ENCODE data around the gene SULT2B1.

The SULT2B1 gene

GRCh38 chr19:48615231-48616040 is 63.5 kb downstream of the SULT2B1 start:
- POLR2A ChIA-PET (ENCODE audit: low non-redundant PET), result interaction anchor here (1.0 to 1.2 kb wide), 2 partner anchors 17 to 128 kb away, joined by 3 to 4 read pairs; no protein-coding TSS in a partner anchor
- peak overlapping the region; percentile 92 for H3K27ac ChIP-seq

DNA sequence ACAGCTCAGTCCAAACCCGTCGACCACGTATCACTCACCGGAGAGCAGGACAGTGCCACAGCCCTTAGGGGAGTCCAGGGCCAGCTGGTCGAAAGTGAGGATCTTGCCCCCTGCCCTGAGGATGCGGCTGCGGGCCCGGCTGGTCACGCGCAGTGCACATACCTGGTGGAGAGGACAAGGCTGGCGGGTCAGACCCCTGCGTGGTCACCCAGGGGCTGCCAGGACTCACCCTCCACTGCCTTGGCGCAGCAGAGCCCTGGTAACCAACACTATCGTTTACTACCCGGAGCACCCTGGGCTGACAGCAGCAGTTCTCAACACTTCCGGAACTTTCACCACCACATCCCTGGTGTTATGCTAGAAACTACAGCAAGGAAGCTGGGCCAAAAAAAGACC is 64.1 kb downstream of the SULT2B1 start:
- TF ChIP-seq CTCF (conservative IDR thresholded peaks at IDR 0.05; ENCODE audit: low read depth), result no peak
- no peak for DNase-seq (ENCODE audit: low spot score)
- ChIA-PET POLR2A (ENCODE audit: low non-redundant PET) (interaction anchor here (1.2 kb wide), 1 partner anchor 129 kb away, joined by 3 read pairs; no protein-coding TSS in a partner anchor), CTCF (interaction anchor here (0.6 to 1.5 kb wide), 4 partner anchors 12 to 129 kb away, joined by 3 to 5 read pairs (median 4); no protein-coding TSS in a partner anchor)
- H3K27ac ChIP-seq, result peak overlapping the region; percentile 92

More at GRCh38 chr19:48615231-48616040, 63.5 kb downstream of the SULT2B1 start:
- DNase-seq (ENCODE audit: low spot score), result no peak
- no peak for TF ChIP-seq CTCF (conservative IDR thresholded peaks at IDR 0.05; ENCODE audit: low read depth)
- CTCF ChIA-PET, result interaction anchor here (0.6 to 1.5 kb wide), 5 partner anchors 12 to 468 kb away, joined by 3 to 5 read pairs (median 3); partner anchors contain the start of gene KDELR1

- no peak for DNase-seq (ENCODE audit: low spot score)
- ChIA-PET POLR2A (ENCODE audit: low non-redundant PET) (no interaction called here), CTCF (interaction anchor here (0.7 to 1.5 kb wide), 4 partner anchors 11 to 240 kb away, joined by 3 to 6 read pairs (median 4); no protein-coding TSS in a partner anchor)
- no peak for TF ChIP-seq CTCF (conservative IDR thresholded peaks at IDR 0.05; ENCODE audit: low read depth)
- H3K27ac ChIP-seq, result peak overlapping the region; percentile 92
Observed at GRCh38 chr19:48616491-48617056, 64.6 kb downstream of the SULT2B1 start.

DNA sequence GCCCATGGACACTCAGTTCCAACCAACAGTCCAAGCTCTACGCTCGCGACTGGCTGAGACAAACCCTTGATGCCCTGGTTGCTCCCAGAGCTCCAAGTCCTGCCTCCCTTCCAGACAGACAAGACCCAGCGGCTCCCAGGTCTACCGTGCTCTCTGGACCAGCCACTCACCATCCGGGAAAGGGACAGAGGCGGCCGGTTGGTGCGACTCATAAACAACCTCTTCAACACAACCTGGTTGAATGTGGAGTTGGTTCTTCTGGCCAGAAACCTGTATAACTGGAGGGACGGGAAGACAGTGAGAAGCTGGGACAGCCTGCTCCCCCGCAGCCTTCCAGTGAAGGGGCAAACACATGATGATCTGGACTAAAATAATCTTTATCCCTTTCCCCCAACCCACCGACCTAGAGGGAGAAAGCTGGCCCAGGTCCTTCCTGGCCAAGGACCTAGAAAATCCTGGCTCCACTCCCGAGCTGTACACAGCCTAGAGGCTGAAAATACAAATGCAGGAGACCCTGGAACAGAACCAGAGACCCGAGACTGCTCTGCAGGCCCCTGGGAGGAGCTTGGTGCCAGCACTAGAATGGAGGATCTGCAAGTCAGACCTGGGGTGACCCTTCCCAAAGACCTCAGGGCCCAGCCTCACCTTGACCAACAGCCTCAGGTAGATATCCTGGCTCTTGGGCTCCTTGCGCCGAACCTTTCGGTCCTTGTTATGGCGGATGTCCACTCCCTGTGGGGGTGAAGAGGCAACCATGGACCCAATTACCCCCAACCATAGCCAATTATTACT is 65.4 kb downstream of the SULT2B1 start:
- H3K27ac ChIP-seq, result peak overlapping the region; percentile 92
- ChIA-PET CTCF (interaction anchor here (0.7 kb wide), 1 partner anchor 240 kb away, joined by 6 read pairs; no protein-coding TSS in a partner anchor), POLR2A (ENCODE audit: low non-redundant PET) (no interaction called here)
- TF ChIP-seq CTCF (conservative IDR thresholded peaks at IDR 0.05; ENCODE audit: low read depth), result no peak
- no peak for DNase-seq (ENCODE audit: low spot score)

GRCh38 chr19:48618278-48618915 is 66.4 kb downstream of the SULT2B1 start:
- CTCF ChIA-PET, result interaction anchor here (0.6 kb wide), 1 partner anchor 152 kb away, joined by 3 read pairs; no protein-coding TSS in a partner anchor

More at GRCh38 chr19:48618278-48618915, 66.4 kb downstream of the SULT2B1 start:
- POLR2A ChIA-PET (ENCODE audit: low non-redundant PET), result interaction anchor here (0.6 to 1.3 kb wide), 6 partner anchors 10 to 240 kb away, joined by 3 to 7 read pairs (median 3); no protein-coding TSS in a partner anchor
- DNase-seq (ENCODE audit: low spot score), result no peak
- peak overlapping the region; percentile 92 for H3K27ac ChIP-seq
- no peak for TF ChIP-seq CTCF (conservative IDR thresholded peaks at IDR 0.05; ENCODE audit: low read depth)

Measured in RWPE1 (cell line).